ENCODE data around the gene RIC1. TPM values are rescaled to one million over a fixed set of nuclear protein-coding genes. Genes with fewer than 3 reads are reported as not detected.
"Not testable (repeated sequence)": the region's sequence is repeated elsewhere in the genome, so short reads cannot be mapped to it uniquely, and the experiment has no call there.

Gene RIC1
- total RNA-seq, 1 donor from 2014 or later: 9.4 TPM

DNA sequence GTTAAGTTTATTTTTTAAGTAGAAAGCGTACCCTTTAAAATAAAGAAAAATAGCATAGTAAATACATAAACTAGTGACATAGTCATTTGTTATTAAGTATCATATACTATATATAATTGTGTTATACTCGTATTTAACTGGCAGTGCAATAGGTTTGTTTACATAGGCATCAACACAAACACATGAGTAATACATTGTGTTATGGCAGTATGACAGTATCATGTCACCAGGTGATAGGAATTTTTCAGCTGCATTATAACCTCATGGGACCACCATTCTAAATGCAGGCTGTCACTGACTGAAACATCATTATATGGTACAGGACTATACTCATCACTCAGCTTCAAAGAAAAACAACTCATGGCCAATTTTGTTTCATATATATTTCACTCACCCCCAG lies 8.4 kb upstream of the RIC1 start:
- no peak for DNase-seq (ENCODE audit: low spot score)
- no peak for ATAC-seq

DNA sequence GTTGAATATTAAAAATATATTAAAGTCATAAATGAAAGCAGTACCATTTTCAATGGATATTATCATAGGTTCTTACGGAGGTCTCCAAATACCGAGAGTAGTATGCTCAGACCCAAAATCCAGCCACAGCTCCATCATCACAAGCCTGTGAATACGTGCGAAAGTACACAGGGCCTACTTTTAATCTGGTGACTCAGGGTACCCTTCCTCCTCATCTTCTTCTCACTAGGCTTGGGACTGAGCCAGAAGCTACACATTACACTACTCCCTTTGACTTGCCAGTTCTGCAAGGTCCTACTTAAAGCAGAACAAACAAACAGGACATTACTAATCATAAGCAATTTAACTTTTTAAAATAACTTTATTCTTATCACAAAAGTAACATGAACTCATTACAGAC lies 7.6 kb upstream of the RIC1 start:
- no peak for DNase-seq (ENCODE audit: low spot score)
- no peak for ATAC-seq

DNA sequence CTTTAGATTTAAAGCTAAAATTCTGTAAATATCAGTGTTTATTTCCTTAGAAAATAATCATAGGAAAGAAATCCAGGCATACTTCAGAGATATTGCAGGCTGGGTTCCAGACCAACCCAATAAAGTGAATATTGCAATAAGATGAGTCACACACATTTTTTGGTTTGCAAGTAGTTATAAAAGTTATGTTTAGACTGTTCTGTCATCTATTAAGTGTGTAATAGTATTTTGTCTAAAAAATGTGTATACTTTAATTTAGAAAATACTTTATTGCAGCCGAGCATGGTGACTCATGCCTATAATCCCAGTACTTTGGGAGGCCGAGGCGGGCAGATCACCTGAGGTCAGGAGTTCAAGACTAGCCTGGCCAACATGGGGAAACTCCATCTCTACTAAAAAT lies 6.9 kb upstream of the RIC1 start:
- ATAC-seq: no peak
- DNase-seq (ENCODE audit: low spot score): no peak

DNA sequence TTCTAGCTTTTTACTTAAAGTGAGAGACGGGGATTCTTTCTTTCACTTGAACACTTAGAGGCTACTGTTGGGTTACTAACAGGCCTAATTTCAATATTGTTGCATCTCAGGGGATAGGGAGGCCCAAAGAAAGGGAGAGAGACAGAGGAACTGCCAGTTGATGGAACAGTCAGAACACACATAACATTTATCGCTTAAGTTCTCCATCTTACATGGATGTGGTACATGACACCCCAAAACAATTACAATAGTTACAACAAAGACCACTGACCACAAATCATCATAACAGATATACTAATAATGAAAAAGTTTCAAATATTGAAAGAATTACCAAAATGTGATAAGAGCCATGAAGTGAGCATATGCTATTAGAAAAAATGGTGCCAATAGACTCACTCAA lies 4.3 kb upstream of the RIC1 start:
- no peak for DNase-seq (ENCODE audit: low spot score)
- no peak for ATAC-seq

DNA sequence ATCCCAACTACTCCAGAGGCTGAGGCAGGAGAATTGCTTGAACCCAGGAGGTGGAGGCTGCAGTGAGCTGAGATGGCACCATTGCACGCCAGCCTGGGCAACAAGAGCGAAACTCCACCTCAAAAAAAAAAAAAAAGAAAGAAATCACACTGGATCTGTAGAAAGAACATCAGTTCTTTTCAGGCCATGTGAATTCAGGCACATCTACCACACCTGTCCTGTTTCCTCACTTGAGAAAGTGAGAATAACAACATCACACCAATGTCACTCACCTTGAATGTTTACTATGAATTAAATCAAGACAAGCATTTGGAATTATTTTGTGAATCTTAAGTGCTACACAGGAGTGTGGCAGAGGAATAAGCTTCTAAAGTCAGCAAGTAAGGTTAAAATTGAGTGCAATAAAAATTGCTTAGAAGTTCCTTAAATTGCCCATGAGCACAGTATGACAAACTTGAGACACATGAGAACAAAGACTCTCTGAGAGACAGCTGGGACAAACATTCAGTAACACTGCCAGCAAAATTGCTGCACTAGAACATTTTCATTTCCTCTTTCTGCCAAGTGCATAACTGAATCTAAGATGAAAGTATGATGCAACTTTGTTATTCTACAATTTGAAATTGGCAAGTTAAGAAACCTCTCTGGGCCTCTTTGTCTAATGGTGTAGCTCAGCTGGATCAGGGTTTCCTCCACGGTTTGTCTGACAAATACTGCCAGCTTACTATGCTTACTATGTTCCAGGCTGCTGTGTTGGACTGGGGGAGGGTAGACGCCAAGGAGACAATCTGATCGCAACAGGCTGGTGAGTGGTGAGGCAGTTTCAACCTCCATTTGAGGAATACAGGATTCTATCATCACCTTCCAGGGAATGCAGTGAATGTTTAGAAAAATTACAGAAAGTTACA lies 1.9 kb upstream of the RIC1 start:
- no peak for ATAC-seq
- DNase-seq (ENCODE audit: low spot score): no peak

DNA sequence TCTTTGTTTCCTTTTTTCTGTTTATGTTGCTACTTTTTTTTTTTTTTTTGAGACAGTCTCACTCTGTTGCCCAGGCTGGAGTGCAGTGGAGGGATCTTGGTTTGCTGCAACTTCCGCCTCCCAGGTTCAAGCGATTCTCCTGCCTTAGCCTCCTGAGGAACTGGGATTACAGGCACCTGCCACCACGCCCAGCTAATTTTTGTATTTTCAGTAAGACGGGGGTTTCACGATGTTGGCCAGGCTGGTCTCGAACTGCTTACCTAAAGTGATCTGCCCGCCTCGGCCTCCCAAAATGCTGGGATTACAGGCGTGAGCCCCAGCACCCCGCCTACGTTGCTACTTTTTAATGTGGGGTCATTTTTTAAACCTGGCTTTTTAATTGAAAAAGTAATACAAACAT lies 1.2 kb upstream of the RIC1 start:
- not testable (repeated sequence) for DNase-seq (ENCODE audit: low spot score); ATAC-seq

DNA sequence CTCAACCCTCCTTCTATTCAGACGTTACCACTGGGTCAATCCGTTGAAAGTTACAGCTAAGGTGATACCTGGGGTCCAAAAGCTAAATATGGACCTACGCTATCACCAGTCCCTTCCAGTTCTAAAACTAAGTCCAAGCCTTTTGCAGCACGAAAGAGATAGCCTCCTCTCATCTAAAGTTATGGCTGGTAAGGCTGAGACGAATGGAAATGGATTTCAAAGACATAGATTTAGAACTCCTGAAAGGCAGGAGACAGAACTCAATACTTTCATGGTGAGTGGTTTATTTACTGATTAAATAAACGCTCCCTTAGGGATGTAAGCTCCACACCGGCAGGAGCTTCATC lies 751 bp upstream of the RIC1 start:
- no peak for ATAC-seq
- no peak for DNase-seq (ENCODE audit: low spot score)

DNA sequence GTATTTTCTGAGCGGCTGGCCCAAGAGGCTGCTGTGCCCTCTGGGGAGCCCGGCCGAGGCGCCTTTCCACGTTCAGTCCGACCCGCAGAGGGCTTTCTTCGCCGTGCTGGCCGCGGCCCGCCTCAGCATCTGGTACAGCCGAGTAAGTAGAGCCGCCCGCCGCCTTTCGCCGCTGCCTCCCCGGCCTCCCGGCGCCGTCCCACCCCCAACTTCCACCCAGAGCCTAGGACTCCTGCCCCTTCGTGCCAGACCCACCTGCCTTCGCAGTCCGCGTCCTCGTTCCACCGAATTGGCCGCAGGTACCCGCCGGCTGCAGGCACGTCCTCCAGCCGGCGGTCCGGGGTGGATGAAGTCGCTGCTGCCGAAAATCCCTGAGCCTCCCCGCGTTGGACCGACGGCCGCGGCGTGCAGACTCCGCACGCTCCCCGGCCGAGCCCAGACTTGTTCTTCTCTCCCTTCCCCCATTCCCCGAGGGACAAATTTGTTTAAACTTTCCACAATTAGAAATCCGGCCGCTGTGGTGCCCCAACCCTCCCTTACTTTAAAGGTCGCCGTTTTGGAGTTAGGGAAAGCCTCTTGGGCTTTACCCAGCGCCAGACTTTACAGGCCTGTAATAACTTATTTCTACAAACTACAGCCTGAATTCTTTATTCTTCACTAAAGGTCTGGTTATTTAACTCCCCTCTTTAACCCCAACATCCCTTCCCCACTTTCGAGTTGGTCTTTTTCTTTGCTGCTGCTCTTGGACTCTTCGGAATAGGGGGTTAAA lies 589 bp downstream of the RIC1 start:
- peak; percentile 46 for ATAC-seq
- DNase-seq (ENCODE audit: low spot score): no peak

DNA sequence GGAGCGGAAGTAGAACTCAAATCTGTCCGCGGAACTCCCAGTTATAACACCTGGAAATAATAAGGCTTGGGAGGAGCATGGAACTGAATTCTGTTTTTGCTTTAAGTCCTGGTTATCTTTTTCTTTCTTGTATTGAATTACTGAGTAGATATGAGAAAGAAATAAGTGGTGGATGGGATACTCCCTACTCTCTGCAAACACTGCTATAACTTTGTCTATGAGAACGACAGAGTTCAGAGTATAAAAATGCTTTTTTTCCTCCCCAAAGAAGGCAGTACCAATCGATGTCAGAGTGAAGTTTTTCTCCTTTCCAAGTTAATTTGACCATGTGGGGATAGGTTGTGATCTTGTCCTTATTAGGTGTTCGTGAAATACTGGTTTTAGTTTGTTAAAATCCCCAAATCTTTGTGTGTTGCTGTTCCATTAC lies 1.2 kb downstream of the RIC1 start:
- peak; percentile 14 for ATAC-seq

DNA sequence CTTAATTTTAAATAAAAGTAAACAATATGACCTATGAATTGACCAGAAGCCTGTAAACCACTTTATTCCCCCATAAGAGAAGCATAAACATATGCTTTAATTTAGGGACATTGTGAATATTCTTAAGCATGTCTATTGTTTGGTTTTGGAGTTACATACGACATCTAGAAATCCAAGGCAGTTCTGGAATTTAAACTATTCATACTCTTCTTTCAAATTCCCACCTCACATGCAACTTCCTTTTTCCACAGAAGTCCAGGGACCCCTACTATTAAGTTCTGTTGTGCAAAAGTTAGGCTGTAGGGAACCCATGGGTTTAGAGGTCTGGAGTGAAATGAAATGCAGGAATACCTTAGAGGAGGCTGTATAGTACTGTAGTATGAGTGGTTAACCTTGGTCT lies 2.1 kb downstream of the RIC1 start:
- DNase-seq (ENCODE audit: low spot score) (no peak), ATAC-seq (no peak)

More for the DNA sequence above, 1.2 kb downstream of the RIC1 start:
- no peak for DNase-seq (ENCODE audit: low spot score)

DNA sequence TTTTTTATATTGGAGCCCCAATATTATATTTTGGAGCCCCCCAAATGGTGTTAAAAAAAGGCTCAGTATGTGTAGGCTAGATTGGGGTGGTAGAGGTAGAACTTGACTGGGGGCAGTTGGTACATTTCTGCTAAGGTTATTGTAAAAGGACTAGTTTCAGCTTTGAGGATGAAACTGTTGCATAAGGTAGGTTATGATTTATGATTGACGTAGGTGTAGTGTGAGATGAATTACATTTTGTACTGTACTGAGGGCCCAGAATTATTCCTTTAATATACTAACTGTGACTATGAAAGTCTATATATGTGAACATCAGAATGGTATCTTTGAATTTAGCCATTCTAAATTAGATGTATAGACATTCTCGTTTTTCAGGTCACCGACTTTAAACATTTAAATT lies 3.6 kb downstream of the RIC1 start:
- ATAC-seq (no peak), DNase-seq (ENCODE audit: low spot score) (no peak)

DNA sequence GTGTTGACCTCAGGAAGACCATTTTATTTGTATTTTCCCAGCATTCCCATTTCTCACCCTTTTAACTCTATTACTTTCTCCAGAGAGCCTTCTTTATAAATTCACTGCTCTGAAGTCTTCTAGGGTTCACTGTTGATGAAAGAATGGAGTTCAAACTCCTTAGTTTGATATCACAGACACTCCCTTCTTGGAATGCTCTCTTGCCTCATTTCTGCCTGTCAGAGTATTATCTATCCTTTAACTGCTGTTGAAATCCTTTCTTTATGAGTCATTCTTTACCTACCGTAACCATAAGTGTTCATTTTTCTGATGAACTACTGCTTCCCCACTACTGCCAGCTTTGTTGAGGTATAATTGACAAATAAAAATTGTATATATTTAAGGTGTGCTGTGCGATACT lies 4.3 kb downstream of the RIC1 start:
- DNase-seq (ENCODE audit: low spot score): no peak
- ATAC-seq: no peak

DNA sequence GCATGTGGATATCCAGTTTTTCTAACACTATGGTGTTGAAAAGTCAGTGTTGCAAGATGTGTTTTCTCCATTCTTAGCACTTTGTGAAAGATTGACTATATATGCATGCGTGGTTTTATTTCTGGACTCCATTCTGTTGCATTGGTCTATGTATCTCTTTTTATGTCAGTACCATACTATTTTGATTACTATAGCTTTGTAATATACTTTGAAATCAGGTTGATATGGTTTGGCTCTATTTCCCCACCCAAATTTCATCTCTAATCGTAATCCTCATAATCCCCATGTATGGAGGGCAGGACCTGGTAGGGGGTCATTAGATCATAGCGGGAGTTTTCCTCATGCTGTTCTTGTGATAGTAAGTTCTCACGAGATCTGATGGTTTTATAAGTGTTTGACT lies 6.5 kb downstream of the RIC1 start:
- ATAC-seq: no peak
- DNase-seq (ENCODE audit: low spot score): no peak

DNA sequence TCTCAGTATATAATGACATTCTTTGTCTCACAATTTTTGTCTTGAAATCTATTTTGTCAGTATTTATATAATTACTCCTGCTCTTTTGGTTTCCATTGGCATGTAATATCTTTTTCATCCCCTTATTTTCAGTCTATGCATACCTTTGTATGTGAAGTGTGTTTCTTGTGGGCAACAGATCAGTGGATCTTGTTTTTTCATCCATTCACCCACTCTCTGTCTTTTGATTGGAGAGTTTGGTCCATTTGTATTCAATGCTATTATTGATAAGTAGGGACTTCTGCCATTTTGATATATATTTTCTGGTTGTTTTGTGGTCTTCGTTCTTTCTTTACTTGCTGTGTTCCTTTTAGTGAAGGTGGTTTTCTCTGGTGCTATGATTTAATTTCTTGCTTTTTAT lies 10.9 kb downstream of the RIC1 start:
- DNase-seq (ENCODE audit: low spot score): no peak
- ATAC-seq: no peak

DNA sequence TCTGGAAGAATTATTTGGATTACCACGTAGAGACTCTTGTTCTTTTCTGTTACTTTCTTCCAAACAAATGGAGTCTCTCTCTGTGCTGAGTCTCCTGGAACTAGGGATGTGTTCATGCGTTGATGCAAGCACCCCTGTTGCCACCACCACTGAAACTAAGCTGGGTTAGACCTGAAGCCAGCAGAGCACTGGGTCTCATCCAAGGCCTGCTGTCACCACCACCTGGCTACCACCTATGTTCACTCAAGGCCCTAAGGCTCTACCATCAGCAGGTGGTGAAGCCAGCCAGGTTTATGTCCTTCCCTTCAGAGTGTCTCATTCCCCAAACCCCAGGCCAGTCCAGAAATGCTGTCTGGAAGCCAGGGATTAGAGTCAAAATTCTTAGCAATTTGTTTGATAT lies 13.3 kb downstream of the RIC1 start:
- no peak for ATAC-seq
- DNase-seq (ENCODE audit: low spot score): no peak

DNA sequence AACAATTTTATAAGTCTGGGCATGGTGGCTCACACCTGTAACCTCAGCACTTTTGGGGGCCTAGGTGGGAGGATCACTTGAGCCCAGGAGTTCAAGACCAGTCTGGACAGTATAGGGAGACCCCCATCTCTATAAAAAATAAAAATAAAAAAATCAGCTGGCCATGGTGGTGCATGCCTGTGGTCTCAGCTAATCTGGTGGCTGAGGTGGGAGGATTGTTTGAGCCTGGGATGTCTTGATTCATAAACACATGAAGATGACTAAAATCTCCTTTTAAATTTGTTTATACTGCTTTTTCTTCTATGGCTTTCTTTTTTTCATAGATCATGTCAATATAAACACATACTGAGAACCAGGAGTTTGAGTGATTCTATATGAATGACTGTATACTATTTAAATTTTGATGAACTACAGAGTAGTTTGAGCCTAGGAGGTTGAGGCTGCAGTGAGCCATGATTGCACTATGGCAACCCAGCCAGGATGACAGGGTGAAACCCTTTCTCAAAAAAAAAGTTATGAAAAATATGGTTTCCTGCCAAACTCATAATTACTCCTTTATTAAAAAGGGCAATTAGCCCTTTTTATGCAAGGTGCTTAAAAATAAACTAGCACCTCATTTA lies 14.2 kb downstream of the RIC1 start:
- no peak for ATAC-seq
- DNase-seq (ENCODE audit: low spot score): no peak

DNA sequence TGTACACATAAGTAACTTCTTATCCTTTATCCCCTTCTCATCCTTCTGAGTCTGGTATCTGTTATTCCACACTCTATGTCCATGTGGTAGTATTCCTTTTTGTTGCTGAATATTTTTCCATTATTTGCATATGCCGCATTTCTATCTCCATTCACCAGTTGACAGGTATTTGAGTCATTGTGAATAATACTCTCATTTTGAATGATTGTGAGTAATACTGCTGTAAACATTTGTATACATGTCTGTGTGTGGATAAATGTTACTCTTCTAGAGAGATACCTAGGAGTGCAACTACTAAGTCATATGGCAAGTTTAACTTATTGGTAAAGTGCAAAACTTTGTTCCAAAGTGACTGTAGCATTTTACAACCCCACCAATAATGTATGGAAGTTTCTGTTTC lies 15.6 kb downstream of the RIC1 start:
- ATAC-seq: no peak
- no peak for DNase-seq (ENCODE audit: low spot score)

DNA sequence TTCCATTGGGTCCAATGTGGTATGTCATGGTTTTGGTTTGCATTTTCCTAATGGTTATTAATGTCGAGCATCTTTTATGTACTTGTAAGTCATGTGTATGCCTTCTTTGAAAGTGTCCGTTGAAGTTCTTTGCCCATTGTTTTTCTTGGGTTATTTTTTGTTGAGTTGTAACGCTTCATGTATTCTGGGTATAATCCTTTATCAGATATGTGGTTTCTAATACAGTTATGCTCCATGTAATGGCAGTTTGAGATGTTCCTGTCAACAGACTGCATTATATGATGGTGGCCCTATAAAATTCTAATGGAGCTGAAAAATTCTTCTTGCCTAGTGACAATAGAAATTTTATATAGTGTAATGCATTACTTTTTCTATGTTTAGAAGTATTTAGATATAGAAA lies 17.2 kb downstream of the RIC1 start:
- no peak for DNase-seq (ENCODE audit: low spot score)
- ATAC-seq: no peak

DNA sequence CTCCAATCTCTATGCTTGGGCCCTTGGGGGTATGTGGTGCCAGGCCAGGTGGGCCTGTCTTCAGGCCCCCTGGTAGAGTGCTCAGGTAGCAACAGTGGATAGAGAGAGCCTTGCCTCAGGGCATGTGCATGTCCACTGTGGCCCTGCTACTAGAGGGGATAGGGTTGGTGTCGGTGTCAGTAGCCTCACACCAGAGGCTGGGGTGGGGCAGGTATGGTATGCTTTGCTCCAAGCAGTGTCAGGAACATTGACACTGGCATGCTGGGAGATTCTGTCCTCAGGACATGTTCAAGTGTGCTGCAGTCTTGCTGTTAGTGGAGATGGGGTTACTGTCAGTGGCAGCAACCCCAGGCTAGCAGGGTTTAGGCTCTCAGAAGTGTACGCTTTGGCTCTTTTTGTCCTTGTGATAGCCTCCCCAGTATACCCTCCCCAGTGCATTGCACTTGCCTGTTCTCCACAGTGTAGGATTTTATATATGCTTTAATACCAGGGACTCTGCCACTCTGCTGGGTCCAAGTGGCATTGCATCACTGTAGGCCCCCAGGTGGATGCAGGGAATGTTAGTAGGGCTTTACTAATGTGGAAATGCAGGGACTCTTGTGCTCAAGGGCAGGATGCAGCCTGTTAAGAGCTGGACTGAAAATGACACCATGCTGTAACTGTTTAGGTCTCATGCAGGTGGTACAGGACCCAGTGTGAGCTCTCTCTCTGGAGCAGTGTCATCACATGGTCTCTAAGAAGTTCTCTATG lies 21.6 kb downstream of the RIC1 start:
- peak; percentile 34 for ATAC-seq
- no peak for DNase-seq (ENCODE audit: low spot score)

DNA sequence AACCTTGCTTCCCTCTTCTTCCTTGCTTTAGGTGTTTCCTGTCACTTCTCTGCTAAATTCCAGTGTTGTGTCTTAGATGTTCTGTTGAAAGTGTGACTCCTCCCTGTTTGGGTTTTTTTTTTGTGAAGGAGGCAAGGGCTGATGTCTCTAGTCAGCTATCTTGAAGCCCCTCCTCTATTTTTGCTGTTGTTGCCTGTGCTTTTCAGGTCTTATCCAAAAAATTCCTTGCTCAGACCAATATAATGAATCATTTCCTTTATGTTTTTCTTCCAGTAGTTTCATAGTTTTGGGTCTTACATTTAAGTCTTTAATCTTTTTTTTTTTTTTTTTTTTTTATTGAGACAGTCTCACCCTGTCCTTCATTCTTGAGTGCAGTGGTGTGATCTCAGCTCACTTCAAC lies 22.3 kb downstream of the RIC1 start:
- no peak for ATAC-seq
- no peak for DNase-seq (ENCODE audit: low spot score)

DNA sequence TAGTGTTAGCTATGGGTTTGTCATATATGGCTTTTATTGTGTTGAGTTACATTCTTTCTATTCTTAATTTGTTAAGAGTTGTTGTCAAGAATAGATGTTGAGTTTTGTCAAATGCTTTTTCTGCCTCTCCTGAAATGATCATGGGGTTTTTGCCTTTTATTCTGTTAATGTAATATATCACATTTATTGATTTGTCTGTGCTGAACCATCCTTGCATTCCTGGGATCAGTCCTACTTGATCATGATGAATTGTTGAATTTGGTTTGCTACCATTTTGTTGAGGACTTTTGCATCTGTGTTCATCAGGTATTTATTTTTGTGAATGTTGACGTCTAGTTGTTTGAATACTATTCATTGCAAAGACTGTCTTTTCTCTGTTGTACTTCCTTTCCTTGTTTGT lies 23.9 kb downstream of the RIC1 start:
- no peak for DNase-seq (ENCODE audit: low spot score)
- ATAC-seq: no peak

All from left lobe of liver (tissue), 2 donors.